ENCODE measurements around the gene STXBP1.
A peak's percentile ranks its signal among the peaks of the same experiment; 100 is the strongest.
"Not testable (repeated sequence)": the region's sequence is repeated elsewhere in the genome, so short reads cannot be mapped to it uniquely, and the experiment has no call there.

STXBP1 gene

DNA sequence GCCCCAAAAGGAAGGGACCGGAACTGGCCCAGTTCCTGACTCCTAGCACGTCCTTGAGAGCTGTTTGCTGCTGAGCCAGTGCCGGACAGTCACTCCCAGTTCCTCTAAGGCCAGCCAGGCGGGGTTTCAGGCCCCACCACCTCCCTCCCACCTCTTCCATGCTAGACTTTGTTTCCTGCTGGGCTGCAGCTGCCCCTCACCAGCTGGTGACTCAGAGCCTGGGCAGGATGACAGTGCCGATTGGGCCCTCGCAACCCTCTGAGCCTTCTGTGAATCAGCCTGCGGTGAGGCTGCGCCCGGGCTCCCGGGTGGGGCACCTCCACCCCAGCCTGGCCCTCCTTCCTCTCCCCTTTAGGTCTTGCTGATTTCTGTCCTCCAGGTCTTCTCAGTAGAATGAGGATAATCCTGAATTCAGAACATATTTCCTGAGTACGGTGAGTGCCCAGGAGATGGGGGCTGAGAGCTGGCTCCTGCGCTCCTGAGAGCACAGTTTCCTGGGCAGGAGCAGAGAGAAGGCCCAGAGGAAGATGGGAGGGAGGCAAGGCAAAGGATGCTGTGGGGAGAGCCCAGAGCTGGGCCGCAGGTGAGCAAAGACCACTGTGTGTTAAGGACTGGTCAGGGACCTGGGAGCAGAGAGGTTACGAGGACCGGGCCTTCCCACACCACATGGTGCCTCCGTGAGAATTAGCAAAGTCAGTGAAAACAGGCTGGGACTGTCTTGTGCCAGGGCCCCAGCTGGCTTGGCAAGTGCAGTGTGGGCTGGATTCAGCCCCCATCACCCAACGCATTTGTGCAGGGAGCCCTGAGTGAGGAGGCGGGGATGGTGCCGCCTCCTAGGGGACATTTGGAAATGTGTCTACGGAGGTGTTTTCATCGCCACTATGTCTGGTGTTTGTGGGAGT is 32.9 kb upstream of the STXBP1 start:
- peak; percentile 85 for DNase-seq

DNA sequence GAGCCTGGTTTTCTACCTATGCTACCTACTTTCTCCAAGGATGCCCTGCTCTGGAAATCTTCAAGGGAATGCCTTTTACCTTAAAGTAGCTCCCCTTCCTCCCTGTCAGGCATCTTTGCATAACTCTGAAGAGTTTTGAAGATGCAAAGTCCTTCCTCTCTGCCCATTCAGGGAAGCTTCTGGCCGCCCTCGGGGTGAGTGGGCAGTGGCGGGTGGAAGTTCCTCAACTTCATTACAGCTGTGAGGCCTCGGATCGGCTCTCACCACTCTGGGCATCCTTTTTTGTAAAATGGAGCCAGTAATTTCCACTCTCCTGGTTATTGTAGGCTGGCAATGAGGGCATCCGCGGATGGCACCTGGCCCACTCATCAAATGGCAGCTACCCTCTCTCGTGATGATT is 31.7 kb upstream of the STXBP1 start:
- peak; percentile 22 for DNase-seq

DNA sequence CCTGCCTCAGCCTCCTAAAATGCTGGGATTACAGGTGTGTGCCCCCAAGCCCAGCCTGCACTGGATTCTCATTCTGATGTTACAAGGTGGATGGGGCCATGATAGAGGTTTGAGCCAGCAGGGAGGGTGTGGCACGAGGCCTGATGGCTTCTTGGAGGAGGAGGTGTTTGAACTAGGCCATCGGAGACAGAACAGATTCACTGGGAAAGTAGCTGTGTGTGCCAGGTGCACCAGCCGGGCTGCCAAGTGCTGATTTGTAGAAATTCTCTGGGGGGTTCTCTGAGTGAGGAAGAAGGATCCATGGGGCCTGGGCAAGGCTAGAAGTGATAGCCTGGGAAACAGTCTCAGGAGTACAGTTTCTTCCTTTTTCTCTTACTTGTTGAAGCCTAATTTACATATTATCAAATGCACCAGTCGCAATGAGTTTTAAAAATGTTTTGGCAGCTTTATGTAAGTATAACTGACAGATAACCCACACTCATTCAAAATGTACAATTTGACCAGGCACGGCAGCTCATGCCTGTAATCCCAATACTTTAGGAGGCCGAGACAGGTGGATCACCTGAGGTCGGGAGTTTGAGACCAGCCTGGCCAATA is 31.1 kb upstream of the STXBP1 start:
- DNase-seq, result no peak

GRCh38 chr9:127584474-127584805 is 27.6 kb upstream of the STXBP1 start:
- DNase-seq, result not testable (repeated sequence)

GRCh38 chr9:127585161-127585819 is 26.8 kb upstream of the STXBP1 start:
- DNase-seq, result no peak

GRCh38 chr9:127586096-127586495 is 26.0 kb upstream of the STXBP1 start:
- DNase-seq, result no peak

DNA sequence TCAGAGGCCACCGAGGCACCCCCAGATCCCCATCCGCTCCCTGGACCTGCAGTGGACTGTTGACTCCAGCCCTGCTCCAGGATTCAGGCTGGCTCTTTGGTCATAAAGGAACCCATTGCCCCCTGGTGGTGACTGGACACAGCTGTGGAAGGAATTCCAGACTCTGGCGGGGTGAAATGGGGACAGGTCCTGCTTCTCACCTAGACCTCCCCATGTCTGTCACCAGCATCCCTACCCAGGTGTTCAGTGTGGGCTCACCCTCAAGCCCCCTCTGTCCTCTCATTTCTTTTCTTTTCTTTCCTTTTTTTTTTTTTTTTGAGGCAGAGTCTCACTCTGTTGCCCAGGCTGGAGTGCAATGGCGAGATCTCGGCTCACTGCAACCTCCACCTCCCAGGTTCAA is 25.5 kb upstream of the STXBP1 start:
- DNase-seq, result peak; percentile 51

DNA sequence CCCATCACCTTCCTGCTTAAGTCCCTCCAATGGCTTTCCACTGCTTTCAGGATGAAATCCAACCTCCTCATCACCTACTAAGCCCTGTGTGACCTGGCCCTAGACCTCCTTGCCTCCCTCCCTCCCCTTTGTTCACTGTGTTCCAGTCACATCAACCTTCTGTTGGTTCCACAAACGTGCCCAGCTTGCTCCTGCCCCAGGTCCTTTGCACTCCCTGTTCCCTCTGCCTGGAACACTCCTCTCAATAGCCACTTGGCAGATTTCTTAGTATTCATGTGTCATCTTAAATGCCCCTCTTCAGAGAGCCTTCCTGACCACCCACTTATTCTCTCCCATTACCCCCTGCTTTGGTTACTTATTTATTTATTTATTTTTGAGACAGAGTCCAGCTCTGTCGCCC is 24.1 kb upstream of the STXBP1 start:
- DNase-seq, result no peak

DNA sequence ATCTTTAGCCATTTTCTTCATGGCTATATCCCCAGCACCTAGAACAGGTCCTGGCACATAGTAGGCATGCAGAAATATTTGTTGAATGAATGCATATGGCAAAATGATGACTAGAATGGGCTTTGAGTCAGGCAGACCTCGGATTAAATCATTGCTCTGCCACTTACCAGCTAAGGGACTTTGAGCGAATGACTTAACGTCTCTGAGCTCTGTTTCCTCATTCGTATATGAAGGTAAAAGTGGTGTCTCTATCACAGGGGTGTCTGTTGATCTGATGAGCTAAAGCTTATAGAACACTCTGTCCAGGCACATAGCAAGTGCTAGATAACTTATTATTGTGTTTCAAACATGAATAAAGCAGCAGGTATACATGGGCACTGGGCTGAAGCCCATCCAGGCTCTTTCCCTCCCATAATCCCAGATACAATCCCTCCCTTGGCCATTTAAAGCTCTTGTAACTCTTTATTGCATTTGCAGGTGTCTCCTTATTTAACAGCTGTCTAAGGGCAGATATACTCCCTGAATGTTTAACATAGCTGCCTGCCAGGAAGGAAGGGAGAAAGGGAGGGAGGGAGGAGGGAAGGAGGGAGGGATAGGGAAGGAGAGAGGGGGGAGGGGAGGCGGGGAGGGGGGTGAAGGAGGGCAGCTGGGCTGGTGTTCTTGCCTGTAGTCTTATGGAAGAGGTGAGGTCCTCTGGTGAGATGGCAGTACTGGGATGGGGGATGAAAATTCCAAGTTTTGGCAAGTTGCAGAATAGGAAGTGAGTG is 23.2 kb upstream of the STXBP1 start:
- DNase-seq, result no peak

- peak; percentile 32 for DNase-seq
Observed at GRCh38 chr9:127589955-127590370, 22.1 kb upstream of the STXBP1 start.

GRCh38 chr9:127595611-127596010 is 16.5 kb upstream of the STXBP1 start:
- no peak for DNase-seq

DNA sequence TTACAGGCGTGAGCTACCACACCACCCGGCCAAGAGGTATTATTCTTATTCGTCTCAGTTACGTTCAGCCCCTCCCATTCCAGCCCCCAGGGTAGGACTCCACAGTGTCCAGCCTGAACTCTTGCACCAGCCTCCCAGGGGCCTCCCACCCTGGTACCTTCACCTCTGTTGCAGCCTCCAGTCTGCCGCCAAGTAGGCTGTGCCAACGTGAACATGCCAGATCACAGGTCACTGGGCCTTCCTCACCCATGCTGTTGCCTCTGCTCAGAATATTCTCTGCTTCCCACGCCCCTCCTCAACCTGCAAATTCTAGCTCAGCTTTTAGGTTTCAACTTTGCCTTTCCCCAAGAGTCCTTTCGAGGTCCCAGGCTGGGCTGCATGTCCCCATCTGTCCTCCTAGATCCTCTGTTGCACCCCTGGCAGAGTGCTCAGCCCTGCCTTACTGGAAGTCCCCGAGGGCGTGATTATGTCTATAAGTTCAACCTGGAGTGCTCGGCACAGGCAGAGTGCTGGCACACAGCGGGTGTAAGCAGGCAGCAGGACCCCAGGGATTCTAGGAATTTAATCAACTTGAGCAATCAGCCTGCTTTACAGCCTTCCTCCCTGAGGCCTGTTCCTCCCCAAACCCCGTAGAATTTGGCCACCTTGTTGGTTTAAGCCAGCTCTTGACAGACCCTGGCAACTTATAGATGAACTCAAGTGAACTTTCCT is 13.1 kb upstream of the STXBP1 start:
- DNase-seq, result no peak

DNA sequence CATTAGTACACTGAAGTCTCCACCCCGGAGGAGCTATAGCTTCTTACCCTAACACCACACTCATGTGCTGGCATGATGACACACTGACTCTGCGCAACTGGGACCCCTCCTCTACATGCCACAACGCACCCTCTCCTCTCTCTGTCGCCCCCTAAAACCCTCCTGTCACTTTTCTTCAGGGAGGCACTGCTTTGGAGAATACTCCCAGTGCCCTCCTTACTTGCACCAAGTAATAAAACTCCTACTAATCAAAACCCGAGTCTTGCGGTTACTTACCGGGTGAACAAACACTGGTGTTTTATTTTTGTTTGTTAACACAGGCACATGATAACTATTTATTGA is 12.6 kb upstream of the STXBP1 start:
- no peak for DNase-seq

DNA sequence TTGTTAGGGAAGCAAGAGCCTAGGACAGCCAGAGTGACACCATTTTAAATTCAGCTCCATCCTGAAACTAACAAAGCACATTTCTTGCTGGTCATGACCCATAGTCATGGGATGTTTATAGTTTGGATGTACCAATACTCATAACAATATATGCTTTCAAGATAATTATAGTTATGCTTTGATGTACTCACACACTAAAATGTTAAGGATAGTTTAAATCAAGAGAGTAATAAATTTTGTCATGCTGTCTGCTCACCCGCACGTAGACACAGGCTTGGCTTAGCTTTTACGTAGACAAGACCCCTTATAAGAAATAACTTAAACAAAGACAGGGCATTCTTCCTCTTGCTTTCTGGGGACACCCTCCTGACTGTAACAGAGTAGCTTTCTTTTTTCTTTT is 8.9 kb upstream of the STXBP1 start:
- DNase-seq, result no peak

DNA sequence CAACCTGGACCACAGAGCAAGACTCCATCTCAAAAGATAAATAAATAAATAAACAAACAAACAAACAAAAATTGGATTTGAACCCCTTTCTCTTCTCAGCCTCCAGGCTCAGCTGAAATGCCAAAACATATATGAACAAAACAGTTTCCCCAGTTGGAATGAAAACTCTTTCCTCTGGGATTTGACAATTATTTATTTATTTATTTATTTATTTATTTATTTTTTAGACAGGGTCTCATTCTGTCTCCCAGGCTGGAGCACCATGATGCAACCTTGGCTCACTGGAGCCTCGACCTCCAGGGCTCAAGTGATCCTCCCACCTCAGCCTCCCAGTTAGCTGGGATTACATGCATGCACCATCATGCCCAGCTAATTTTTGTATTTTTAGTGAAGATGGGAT is 6.0 kb upstream of the STXBP1 start:
- no peak for DNase-seq

- peak; percentile 78 for DNase-seq
Observed at GRCh38 chr9:127608104-127608966, 3.7 kb upstream of the STXBP1 start.

DNA sequence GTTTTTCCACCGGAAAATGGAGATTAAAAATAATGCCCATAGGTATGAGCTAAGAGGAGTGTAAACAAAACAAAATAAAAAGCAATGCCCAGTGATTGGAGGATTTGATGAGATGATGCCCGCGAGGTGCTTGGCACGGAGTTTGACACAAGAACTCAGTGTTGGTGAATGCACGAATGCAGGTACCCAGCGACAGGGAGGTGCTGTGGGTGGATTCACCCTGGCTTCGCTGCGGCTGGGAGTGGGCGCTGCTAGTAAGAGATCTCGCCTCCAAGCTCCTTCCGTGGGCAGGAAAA is 526 bp upstream of the STXBP1 start:
- DNase-seq, result no peak

DNA sequence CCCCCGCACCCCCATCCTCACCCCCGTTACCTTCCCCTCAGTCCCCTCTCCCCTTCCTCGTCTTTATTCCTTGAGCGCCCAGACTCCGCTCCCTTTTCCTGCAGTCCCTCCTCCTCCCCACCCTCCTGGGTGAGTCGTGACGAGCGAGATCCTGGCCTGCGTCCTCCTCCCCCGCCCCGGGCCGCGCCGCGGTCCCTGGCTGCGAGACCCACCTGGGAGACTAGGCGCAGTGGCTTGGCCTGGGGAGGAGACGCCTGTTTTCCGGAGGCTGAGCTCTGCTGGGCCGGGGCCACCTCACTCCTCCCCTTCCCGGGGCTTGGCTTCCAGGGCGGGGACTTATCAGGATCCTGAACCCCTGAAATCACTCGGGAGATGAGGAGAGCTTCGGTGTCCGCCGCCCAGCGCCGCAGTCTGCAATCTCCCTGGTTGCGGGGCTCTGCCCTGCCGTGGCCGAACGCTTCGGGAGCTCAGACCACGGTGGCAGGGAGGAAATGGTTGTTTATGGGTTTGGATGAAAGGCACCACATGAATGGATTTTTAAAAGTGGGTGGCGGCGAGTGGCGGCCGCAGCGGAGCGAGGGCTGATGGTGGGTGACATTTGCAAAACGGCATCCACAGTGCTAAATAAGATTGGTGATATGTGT is 984 bp downstream of the STXBP1 start:
- no peak for DNase-seq

DNA sequence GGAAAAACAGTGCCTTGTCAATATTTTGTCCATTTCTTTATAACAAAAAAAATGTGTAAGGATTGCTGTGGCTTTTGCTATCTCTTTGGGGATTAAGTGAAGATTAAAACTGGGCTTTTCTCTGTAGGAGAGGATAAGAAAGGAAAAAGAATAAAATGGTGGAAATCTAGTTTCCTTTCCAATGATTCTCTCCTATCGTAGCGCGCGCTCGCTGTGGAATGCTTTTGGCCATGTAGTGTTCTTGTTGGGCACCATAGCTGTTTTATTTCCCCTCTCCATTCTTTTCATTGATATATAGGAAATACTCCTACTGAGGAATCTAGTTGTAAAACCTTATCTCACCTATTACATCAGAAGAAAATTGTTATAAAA is 1.5 kb downstream of the STXBP1 start:
- no peak for DNase-seq

- DNase-seq, result no peak
Observed at GRCh38 chr9:127614961-127615360, 2.9 kb downstream of the STXBP1 start.

DNA sequence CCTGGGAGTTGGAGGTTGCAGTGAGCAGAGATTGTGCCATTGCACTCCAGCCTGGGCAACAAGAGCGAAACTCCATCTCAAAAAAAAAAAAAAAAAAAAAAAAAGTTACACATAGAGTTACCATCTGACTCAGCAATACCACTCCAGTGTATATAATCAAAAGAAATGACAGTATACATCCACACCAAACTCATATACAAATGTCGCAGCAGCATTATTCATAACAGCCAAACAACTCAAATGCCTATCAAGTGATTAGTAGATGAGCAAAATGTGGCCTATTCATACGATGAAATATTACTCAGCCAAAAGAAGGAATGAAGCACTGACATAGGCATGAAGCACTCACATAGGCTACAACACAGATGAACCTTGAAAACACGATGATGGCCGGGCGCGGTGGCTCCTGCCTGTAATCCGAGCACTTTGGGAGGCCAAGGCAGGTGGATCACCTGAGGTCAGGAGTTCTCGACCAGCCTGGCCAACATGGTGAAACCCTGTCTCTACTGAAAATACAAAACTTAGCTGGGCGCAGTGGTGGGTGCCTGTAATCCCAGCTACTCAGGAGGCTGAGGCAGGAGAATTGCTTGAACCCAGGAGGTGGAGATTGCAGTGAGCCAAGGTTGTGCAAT is 9.4 kb downstream of the STXBP1 start:
- DNase-seq, result not testable (repeated sequence)
